T-cell (primary cell): ENCODE measurements around the gene SLC22A17. TPM values are rescaled to one million over a fixed set of nuclear protein-coding genes. Genes with fewer than 3 reads are reported as not detected.
"Not testable (repeated sequence)": the region's sequence is repeated elsewhere in the genome, so short reads cannot be mapped to it uniquely, and the experiment has no call there.

Source experiments
- ATAC-seq, 4 experiments: fragments of 200-7000 bp in 3 of 4; fragments of 150-1000 bp in 1 of 4; cut with Tn5 transposase; replicated peaks in 1 of 4; 1 replicate in 3 of 4; 2 replicates in 1 of 4; pipeline ENCODE4 v1.10.0; 2021; ENCODE audit warnings: moderate library complexity in 3 of 4, mild to moderate bottlenecking in 2 of 4, moderate number of reproducible peaks in 1 of 4
- CTCF ChIA-PET, 2 donors: fragments of 300-600 bp; sonication (Branson Sonifier 250); formaldehyde crosslinking; loops; one replicate each; lab custom pipeline; 2022; ENCODE audit warnings: antibody characterized with exemption in 2 of 2; lab: Charles Lee
- POLR2A ChIA-PET, 2 donors: fragments of 300-600 bp; sonication (Branson Sonifier 250); formaldehyde crosslinking; loops; one replicate each; lab custom pipeline; 2022; ENCODE audit warnings: antibody characterized with exemption in 2 of 2; lab: Charles Lee
- DNase-seq, 35 experiments: peaks; one replicate each; pipeline versions ENCODE4 v3.0.0 to v3.0.0-alpha.2; 2013 to 2023
- H3K27ac ChIP-seq: one replicate; pipeline ENCODE4 v1.5.1; 2013; ENCODE audit warnings: low read length
- H3K27me3 ChIP-seq, 2 experiments: replicated peaks in 1 of 2; 1 replicate in 1 of 2; 2 replicates in 1 of 2; pipeline versions ENCODE4 v1.6.1 to v1.7.0; 2013; ENCODE audit warnings: low read length in 1 of 2, mixed read lengths in 1 of 2; ENCODE audit not compliant: control insufficient read depth in 2 of 2, insufficient read depth in 2 of 2; ENCODE audit errors: extremely low read depth in 1 of 2
- H3K36me3 ChIP-seq, 2 donors: 1 replicate in 1 of 2; 2 replicates in 1 of 2; pipeline versions ENCODE4 v1.6.1 to v1.7.0; 2013; ENCODE audit warnings: low read length in 1 of 2; ENCODE audit not compliant: control insufficient read depth in 2 of 2, insufficient read depth in 1 of 2; ENCODE audit errors: extremely low read depth in 1 of 2
- H3K4me1 ChIP-seq, 2 experiments: 1 replicate in 1 of 2; 2 replicates in 1 of 2; pipeline versions ENCODE4 v1.6.1 to v1.7.0; 2013; ENCODE audit warnings: low read length in 2 of 2, mixed read lengths in 1 of 2; ENCODE audit not compliant: insufficient read depth in 2 of 2, control insufficient read depth in 1 of 2; ENCODE audit errors: extremely low read depth in 1 of 2
- H3K4me3 ChIP-seq, 2 donors: 1 replicate in 1 of 2; 2 replicates in 1 of 2; pipeline versions ENCODE4 v1.5.1 to v1.7.0; 2013; ENCODE audit warnings: mild to moderate bottlenecking in 2 of 2, low read length in 1 of 2, moderate library complexity in 1 of 2; ENCODE audit not compliant: control insufficient read depth in 1 of 2; ENCODE audit errors: extremely low read depth in 1 of 2
- H3K9me3 ChIP-seq: 2 replicates; pipeline ENCODE4 v1.7.0; 2013
- H3K27ac Mint-ChIP-seq, 2 donors: one replicate each; pipeline ENCODE4 v1.8.0; 2020 to 2021; ENCODE audit warnings: mild to moderate bottlenecking in 2 of 2, mixed read lengths in 2 of 2
- H3K27me3 Mint-ChIP-seq, 2 donors: one replicate each; pipeline ENCODE4 v1.8.0; 2021 to 2022; ENCODE audit warnings: mixed read lengths in 2 of 2
- H3K36me3 Mint-ChIP-seq: one replicate; pipeline ENCODE4 v1.8.0; 2021; ENCODE audit warnings: mixed read lengths
- H3K4me1 Mint-ChIP-seq, 3 donors: one replicate each; pipeline ENCODE4 v1.8.0; 2020 to 2022; ENCODE audit warnings: mixed read lengths in 3 of 3, mild to moderate bottlenecking in 1 of 3
- H3K4me3 Mint-ChIP-seq, 3 donors: one replicate each; pipeline ENCODE4 v1.8.0; 2020 to 2022; ENCODE audit warnings: mild to moderate bottlenecking in 3 of 3, mixed read lengths in 3 of 3, moderate library complexity in 3 of 3
- H3K9me3 Mint-ChIP-seq, 3 donors: one replicate each; pipeline ENCODE4 v1.8.0; 2020 to 2022; ENCODE audit warnings: mixed read lengths in 3 of 3
- WGBS: methylation state at CpG from one replicate; pipeline ENCODE4 v1.1.5; 2013; ENCODE audit warnings: missing lambda C conversion rate; ENCODE audit not compliant: insufficient coverage; 5-methylcytosine and 5-hydroxymethylcytosine counted together
- total RNA-seq, 35 experiments: library from RNA in 6 of 35; stranded (reverse) in 6 of 35; fragments of 120-200 nt in 1 of 35; gene quantifications; one replicate each; pipeline versions ENCODE4 v1.2.1 to v1.2.4 and lab custom pipeline; 2013 to 2026

SLC22A17 gene
- total RNA-seq, 5 donors from 2014 or later (not counting 1 experiment from before 2014, with no cell fraction given), result 12.0 to 19.0 (median 17.3) TPM

DNA sequence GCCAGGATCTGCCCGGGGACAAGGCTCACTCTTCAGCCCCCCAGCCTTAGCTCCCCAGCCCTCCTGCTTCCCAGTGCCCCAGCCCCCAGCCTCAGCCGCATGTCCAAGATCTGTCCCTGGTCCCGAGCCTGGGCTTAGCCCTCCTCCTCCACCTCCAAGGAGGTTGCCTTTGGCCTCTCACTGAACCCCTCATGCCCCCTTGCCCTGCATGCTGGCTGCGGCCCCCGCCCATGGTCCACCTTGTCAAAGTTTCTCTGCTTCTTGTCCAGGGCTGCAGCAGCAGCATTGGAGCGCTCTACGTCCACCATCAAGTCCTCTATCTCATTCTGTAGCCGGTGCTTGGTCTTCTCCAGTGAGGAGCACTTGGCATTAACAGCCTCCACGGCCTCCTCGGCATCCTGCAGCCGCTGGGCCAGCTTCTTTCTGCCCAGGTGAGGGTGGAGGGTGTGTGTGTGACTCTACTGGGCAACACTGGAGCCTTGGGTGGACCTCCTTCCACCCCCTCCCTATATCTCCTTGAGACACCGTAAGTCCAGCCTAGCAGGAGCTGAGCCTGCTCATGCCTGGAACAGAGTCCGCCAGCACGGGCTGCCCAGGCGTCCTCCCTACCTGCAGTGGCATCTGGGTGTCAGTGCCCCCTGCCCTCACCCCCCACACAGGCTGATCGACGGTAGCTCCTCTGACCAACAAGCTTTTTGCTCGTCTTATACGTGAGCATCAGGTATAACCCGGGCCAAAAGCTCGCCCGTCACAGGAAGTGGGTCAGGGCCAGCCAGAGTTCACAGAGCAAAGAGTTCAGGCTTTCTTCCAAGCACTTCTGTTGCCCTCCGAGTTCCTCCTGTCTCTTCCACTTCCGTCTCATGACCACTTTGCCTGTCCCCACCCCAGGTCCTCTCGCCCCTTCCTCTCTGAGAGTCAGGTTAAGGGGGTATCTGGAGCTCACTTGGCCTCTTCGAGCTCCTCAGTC lies 35.5 kb upstream of the SLC22A17 start:
- Mint-ChIP-seq H3K27me3 (peaks cover 14 to 16% of the 10 kb centered on the region in 2 donors), H3K4me1 (no peaks in the 10 kb centered on the region), H3K4me3 (no peak overlapping the region), H3K36me3 (no peaks in the 10 kb centered on the region), H3K27ac (no peak overlapping the region), H3K9me3 (no peaks in the 10 kb centered on the region)
- peaks cover 0 to 23% of the 10 kb centered on the region in 2 experiments for H3K27me3 ChIP-seq
- H3K4me3 ChIP-seq, result no peak overlapping the region
- no peaks in the 10 kb centered on the region for H3K9me3 ChIP-seq
- H3K36me3 ChIP-seq, result no peaks in the 10 kb centered on the region
- DNase-seq, result no peak
- no peak for ATAC-seq
- POLR2A ChIA-PET, result no interaction called here
- H3K4me1 ChIP-seq, result no peaks in the 10 kb centered on the region
- H3K27ac ChIP-seq, result no peak overlapping the region
- WGBS, result 73% methylated on average over 14 of the region's 26 CpGs
- CTCF ChIA-PET, result interaction anchor here in 1 of 2 donors (0.9 kb wide), 1 partner anchor 9 kb away, joined by 3 read pairs; no protein-coding TSS in a partner anchor

DNA sequence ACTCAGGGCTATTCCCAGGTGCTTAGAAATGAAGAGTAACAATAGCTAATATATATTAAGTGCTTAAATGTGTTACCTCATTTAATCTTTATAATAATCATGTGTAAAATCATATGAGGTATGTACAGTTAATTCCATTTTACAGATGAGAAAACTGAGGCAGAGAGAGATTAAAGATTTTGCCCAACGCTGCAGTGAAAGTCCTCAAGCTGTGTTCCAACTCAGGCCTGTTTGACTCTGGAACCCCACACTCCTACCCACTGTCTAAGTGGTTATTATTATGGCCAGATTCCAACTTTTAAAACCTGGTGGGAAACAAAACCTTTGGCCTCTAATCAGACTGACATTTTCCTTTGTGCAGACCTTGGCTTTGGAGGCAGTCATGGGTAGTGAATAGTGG lies 34.3 kb upstream of the SLC22A17 start:
- no CpG with 5 or more reads among the region's 1 CpG for WGBS
- H3K9me3 Mint-ChIP-seq, result no peaks in the 10 kb centered on the region
- CTCF ChIA-PET, result no interaction called here
- Histone ChIP-seq H3K4me3 (no peak overlapping the region), H3K9me3 (no peaks in the 10 kb centered on the region), H3K36me3 (no peaks in the 10 kb centered on the region), H3K4me1 (no peaks in the 10 kb centered on the region), H3K27ac (no peak overlapping the region), H3K27me3 (peaks cover 0 to 31% of the 10 kb centered on the region in 2 experiments)
- H3K36me3 Mint-ChIP-seq, result no peaks in the 10 kb centered on the region
- POLR2A ChIA-PET, result no interaction called here
- H3K27me3 Mint-ChIP-seq, result peaks cover 21 to 22% of the 10 kb centered on the region in 2 donors
- no peaks in the 10 kb centered on the region for H3K4me1 Mint-ChIP-seq
- H3K4me3 Mint-ChIP-seq, result no peak overlapping the region
- no peak for ATAC-seq
- H3K27ac Mint-ChIP-seq, result no peak overlapping the region
- no peak for DNase-seq

DNA sequence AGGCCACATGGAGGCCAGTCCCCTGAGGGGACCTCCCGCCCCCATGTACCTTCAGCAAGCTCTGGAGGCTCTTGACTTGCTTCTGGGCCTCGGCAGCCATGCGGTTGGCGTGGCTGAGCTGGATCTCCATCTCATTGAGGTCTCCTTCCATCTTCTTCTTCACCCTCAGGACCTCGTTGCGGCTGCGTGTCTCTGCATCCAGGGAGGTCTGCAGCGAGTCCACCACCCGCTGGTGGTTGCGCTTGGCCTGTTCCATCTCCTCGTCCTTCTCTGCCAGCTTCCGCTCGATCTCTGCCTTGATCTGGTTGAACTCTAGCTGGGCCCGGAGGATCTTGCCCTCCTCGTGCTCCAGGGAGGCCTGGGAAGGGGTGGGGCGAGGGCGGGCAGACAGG lies 33.6 kb upstream of the SLC22A17 start:
- H3K4me3 ChIP-seq, H3K9me3 ChIP-seq, DNase-seq, H3K36me3 Mint-ChIP-seq, H3K36me3 ChIP-seq, CTCF ChIA-PET, H3K4me1 ChIP-seq, H3K27ac ChIP-seq, ATAC-seq, H3K4me3 Mint-ChIP-seq, H3K9me3 Mint-ChIP-seq, H3K4me1 Mint-ChIP-seq, H3K27ac Mint-ChIP-seq, POLR2A ChIA-PET: not testable (repeated sequence)
- WGBS, result 60% methylated on average over 2 of the region's 17 CpGs
- H3K27me3 ChIP-seq, result peaks cover 0 to 36% of the 10 kb centered on the region in 2 experiments
- peaks cover 22 to 24% of the 10 kb centered on the region in 2 donors for H3K27me3 Mint-ChIP-seq

DNA sequence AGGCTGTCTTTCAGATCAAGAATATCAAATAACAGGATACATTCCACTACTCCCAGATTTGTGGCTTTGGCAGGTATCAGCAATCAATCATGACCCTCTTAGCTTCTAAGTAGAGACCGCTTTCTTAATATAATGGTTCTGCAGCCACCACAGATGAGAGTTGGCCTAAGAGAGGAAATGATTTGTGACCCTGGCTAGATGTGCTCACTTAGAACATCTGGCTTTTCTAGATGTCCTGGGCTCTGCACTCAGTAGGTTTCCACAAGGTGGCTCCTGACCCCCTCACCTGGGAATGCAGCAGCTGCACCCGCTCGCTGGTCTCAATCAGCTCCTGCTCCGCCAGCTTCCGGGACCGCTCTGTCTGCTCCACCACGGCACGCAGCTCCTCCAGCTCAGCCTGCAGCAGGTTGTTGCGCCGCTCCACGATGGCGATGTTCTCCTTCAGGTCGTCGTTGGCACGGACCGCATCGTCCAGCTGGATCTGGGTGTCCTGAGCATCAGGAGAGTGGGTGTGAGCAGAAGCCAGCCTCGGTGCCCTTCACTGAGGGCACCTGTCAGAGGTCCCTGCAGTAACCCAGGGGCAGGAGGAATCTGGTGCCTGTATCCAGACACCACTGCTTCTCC lies 33.1 kb upstream of the SLC22A17 start:
- H3K27me3 Mint-ChIP-seq, result peaks cover 22 to 29% of the 10 kb centered on the region in 2 donors
- Histone ChIP-seq H3K9me3 (no peaks in the 10 kb centered on the region), H3K36me3 (no peaks in the 10 kb centered on the region), H3K27me3 (peaks cover 0 to 41% of the 10 kb centered on the region in 2 experiments), H3K4me1 (no peaks in the 10 kb centered on the region), H3K27ac (no peak overlapping the region), H3K4me3 (no peak overlapping the region)
- H3K4me3 Mint-ChIP-seq, result no peak overlapping the region
- CTCF ChIA-PET, result no interaction called here
- H3K27ac Mint-ChIP-seq, result no peak overlapping the region
- 91% methylated on average over 17 of the region's 18 CpGs for WGBS
- no peak for ATAC-seq
- no peaks in the 10 kb centered on the region for H3K4me1 Mint-ChIP-seq
- no peaks in the 10 kb centered on the region for H3K9me3 Mint-ChIP-seq
- H3K36me3 Mint-ChIP-seq, result no peaks in the 10 kb centered on the region
- no peak for DNase-seq
- POLR2A ChIA-PET, result interaction anchor here in 1 of 2 donors (0.7 kb wide), 1 partner anchor 66 kb away, joined by 3 read pairs; no protein-coding TSS in a partner anchor

DNA sequence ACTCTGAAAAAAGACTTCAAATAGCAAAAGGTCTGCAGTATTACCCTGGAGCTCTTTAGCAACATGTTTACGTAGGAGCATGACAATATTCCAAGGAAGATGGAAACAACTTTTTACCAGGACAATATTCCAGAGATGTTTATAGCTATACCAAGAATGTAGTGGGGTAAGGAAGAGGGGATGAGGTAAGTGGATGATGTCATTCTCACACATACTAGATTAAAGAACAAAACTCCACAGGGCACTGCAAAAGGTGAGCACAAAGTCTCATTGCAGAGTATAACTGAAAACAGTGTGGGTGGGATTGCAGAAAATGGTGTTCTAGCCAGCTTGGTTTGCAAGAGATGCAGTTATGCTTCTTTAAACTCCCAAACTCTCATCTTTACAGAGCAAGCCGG lies 32.6 kb upstream of the SLC22A17 start:
- no peak overlapping the region for H3K27ac ChIP-seq
- Mint-ChIP-seq H3K27ac (no peak overlapping the region), H3K4me1 (no peaks in the 10 kb centered on the region), H3K9me3 (no peaks in the 10 kb centered on the region), H3K36me3 (no peaks in the 10 kb centered on the region), H3K27me3 (peaks cover 22 to 30% of the 10 kb centered on the region in 2 donors), H3K4me3 (no peak overlapping the region)
- no peaks in the 10 kb centered on the region for H3K9me3 ChIP-seq
- no peaks in the 10 kb centered on the region for H3K4me1 ChIP-seq
- no peak for ATAC-seq
- peaks cover 0 to 44% of the 10 kb centered on the region in 2 experiments for H3K27me3 ChIP-seq
- no peak overlapping the region for H3K4me3 ChIP-seq
- DNase-seq, result no peak
- WGBS, result 80% methylated on average over 1 of the region's 2 CpGs
- ChIA-PET CTCF (no interaction called here), POLR2A (interaction anchor here in 1 of 2 donors (0.7 kb wide), 1 partner anchor 67 kb away, joined by 3 read pairs; no protein-coding TSS in a partner anchor)
- no peaks in the 10 kb centered on the region for H3K36me3 ChIP-seq

DNA sequence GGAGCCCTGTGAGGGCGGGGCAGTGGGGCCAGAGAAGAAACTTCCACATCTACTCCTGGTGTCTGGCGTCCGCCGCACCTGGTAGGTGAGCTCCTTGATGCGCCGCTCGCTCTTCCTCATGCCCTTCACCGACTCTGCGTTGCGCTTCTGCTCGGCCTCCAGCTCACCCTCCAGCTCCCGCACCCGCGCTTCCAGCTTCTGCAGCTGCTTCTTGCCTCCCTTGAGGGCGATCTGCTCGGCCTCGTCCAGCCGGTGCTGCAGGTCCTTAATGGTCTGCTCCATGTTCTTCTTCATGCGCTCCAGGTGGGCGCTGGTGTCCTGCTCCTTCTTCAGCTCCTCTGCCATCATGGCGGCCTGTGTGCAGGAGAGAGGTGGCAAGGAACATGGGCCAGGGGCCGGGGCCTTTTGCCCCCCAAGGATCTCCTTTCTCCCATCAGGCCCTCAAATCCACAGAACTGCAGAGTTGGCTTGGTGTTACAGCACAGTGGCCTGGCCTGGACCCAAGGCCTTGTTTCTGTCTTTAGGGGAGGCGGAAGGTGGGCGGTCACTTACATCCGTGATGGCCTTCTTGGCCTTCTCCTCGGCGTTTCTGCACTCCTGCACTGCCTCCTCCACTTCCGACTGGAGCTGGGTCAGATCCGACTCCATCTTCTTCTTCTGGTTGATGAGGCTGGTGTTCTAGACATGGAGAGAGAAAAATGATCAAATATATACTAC lies 31.8 kb upstream of the SLC22A17 start:
- POLR2A ChIA-PET, result no interaction called here
- Mint-ChIP-seq H3K27ac (no peak overlapping the region), H3K4me1 (no peaks in the 10 kb centered on the region), H3K4me3 (no peak overlapping the region), H3K9me3 (no peaks in the 10 kb centered on the region), H3K36me3 (no peaks in the 10 kb centered on the region), H3K27me3 (peaks cover 22 to 27% of the 10 kb centered on the region in 2 donors)
- H3K27ac ChIP-seq, result no peak overlapping the region
- no peaks in the 10 kb centered on the region for H3K36me3 ChIP-seq
- CTCF ChIA-PET, result no interaction called here
- ATAC-seq (no peak), DNase-seq (no peak)
- no peaks in the 10 kb centered on the region for H3K4me1 ChIP-seq
- 92% methylated on average over 20 of the region's 29 CpGs for WGBS
- H3K9me3 ChIP-seq, result no peaks in the 10 kb centered on the region
- H3K4me3 ChIP-seq, result no peak overlapping the region
- H3K27me3 ChIP-seq, result peaks cover 0 to 48% of the 10 kb centered on the region in 2 experiments
